Lower lobe of right lung (tissue), 2 donors: ENCODE measurements around the gene CNOT4. TPM values are rescaled to one million over a fixed set of nuclear protein-coding genes. Genes with fewer than 3 reads are reported as not detected.
A peak's percentile ranks its signal among the peaks of the same experiment; 100 is the strongest.

Experiments used
- ATAC-seq, 2 donors: fragments of 200-7000 bp; cut with Tn5 transposase; one replicate each; pipeline ENCODE4 v1.9.1; 2020 to 2022; ENCODE audit warnings: mild to moderate bottlenecking in 2 of 2, moderate library complexity in 2 of 2
- DNase-seq: peaks from one replicate; pipeline ENCODE4 v3.0.0-alpha.2; 2020
- H3K27ac ChIP-seq: fragments of 200-600 bp; one replicate; pipeline ENCODE4 v1.8.0; 2022
- H3K27me3 ChIP-seq: fragments of 200-600 bp; one replicate; pipeline ENCODE4 v1.8.0; 2022; ENCODE audit warnings: low read depth
- H3K36me3 ChIP-seq: fragments of 200-600 bp; one replicate; pipeline ENCODE4 v1.8.0; 2022; ENCODE audit warnings: mild to moderate bottlenecking
- H3K4me1 ChIP-seq: fragments of 200-600 bp; one replicate; pipeline ENCODE4 v1.8.0; 2022
- H3K4me3 ChIP-seq: fragments of 200-600 bp; one replicate; pipeline ENCODE4 v1.8.0; 2022; ENCODE audit warnings: mild to moderate bottlenecking
- H3K9me3 ChIP-seq: fragments of 200-600 bp; one replicate; pipeline ENCODE4 v1.8.0; 2022
- CTCF ChIP-seq: fragments of 200-600 bp; IDR thresholded peaks from one replicate; pipeline ENCODE4 v1.8.0; 2022; ENCODE audit warnings: antibody characterized with exemption, mild to moderate bottlenecking
- intact Hi-C: fragments of 100-400 bp; cut with DNase I; formaldehyde crosslinking; loops from one replicate; pipeline ENCODE4 v1.11.0; 2022
- total RNA-seq: library from RNA; stranded (reverse); fragmentation: NEBNext Ultra II Directional; extraction: Animal tissue kit (Norgen Biotek cat#: 25700); gene quantifications from one replicate; pipeline ENCODE4 v1.2.1, GENCODE V29; 2021
- donor health status: DM: no; HTN: yes; CAD: no; lungs with severe emphysema.

Gene CNOT4
- total RNA-seq, 1 donor from 2014 or later, result 28.0 TPM

GRCh38 chr7:135335628-135336139 lies 174.2 kb downstream of the CNOT4 start:
- no peaks in the 10 kb centered on the region for H3K36me3 ChIP-seq
- no peak overlapping the region for H3K27ac ChIP-seq
- TF ChIP-seq CTCF, result peak; percentile 27
- H3K4me3 ChIP-seq, result no peak overlapping the region
- intact Hi-C loops, result no loop called here
- no peaks in the 10 kb centered on the region for H3K9me3 ChIP-seq
- H3K27me3 ChIP-seq, result no peaks in the 10 kb centered on the region
- ATAC-seq, result peak; percentile 63 to 71
- DNase-seq, result no peak
- no peaks in the 10 kb centered on the region for H3K4me1 ChIP-seq

- Histone ChIP-seq H3K27ac (no peak overlapping the region), H3K9me3 (no peaks in the 10 kb centered on the region), H3K27me3 (no peaks in the 10 kb centered on the region), H3K36me3 (no peaks in the 10 kb centered on the region), H3K4me3 (no peak overlapping the region), H3K4me1 (no peaks in the 10 kb centered on the region)
- no peak for DNase-seq
- ATAC-seq, result peak in 1 of 2 donors; percentile 31
- intact Hi-C loops, result no loop called here
- no peak for TF ChIP-seq CTCF
Observed at GRCh38 chr7:135334830-135335543, 174.9 kb downstream of the CNOT4 start.

GRCh38 chr7:135333946-135334345 lies 176.0 kb downstream of the CNOT4 start:
- no peak for TF ChIP-seq CTCF
- H3K27me3 ChIP-seq, result no peaks in the 10 kb centered on the region
- H3K4me1 ChIP-seq, result no peaks in the 10 kb centered on the region
- no peak overlapping the region for H3K4me3 ChIP-seq
- H3K27ac ChIP-seq, result no peak overlapping the region
- no peak for DNase-seq
- intact Hi-C loops, result no loop called here
- no peaks in the 10 kb centered on the region for H3K36me3 ChIP-seq
- no peak for ATAC-seq
- no peaks in the 10 kb centered on the region for H3K9me3 ChIP-seq

- Histone ChIP-seq H3K4me3 (no peak overlapping the region), H3K27ac (no peak overlapping the region), H3K36me3 (no peaks in the 10 kb centered on the region), H3K4me1 (no peaks in the 10 kb centered on the region), H3K27me3 (no peaks in the 10 kb centered on the region), H3K9me3 (no peaks in the 10 kb centered on the region)
- ATAC-seq (no peak), DNase-seq (no peak)
- no peak for TF ChIP-seq CTCF
- intact Hi-C loops, result no loop called here
Observed at GRCh38 chr7:135333200-135333599, 176.7 kb downstream of the CNOT4 start.

GRCh38 chr7:135330088-135330487 lies 179.8 kb downstream of the CNOT4 start:
- no peak overlapping the region for H3K27ac ChIP-seq
- DNase-seq, result no peak
- intact Hi-C loops, result no loop called here

More at GRCh38 chr7:135330088-135330487, 179.8 kb downstream of the CNOT4 start:
- Histone ChIP-seq H3K4me1 (no peaks in the 10 kb centered on the region), H3K27me3 (no peaks in the 10 kb centered on the region), H3K4me3 (no peak overlapping the region), H3K9me3 (no peaks in the 10 kb centered on the region), H3K36me3 (no peaks in the 10 kb centered on the region)
- no peak for ATAC-seq
- TF ChIP-seq CTCF, result no peak
